Natural killer cell treated with Interleukin-12 subunit alpha and Interleukin-12 subunit beta and Interleukin-15 and Interleukin-18, amount 100 ng/mL, for 72 hours (primary cell): Measurements from ENCODE around the gene TUBB3. TPM values are rescaled to one million over a fixed set of nuclear protein-coding genes. Genes with fewer than 3 reads are reported as not detected.
"Not testable (repeated sequence)": the region's sequence is repeated elsewhere in the genome, so short reads cannot be mapped to it uniquely, and the experiment has no call there.

Source experiments
- ATAC-seq, 2 donors: fragments of 150-1000 bp; cut with Tn5 transposase in 1 of 2; sonication (Bioruptor Pico), chemical (Tn5 transposase) in 1 of 2; 2 replicates each; pipeline ENCODE4 v1.10.0; 2021
- DNase-seq: peaks from one replicate; pipeline ENCODE4 v3.0.0; 2022; ENCODE audit warnings: low spot score
- H3K27ac Mint-ChIP-seq, 2 donors: 1 replicate in 1 of 2; 2 replicates in 1 of 2; pipeline ENCODE4 v1.8.0; 2022; ENCODE audit warnings: mixed read lengths in 2 of 2, mild to moderate bottlenecking in 1 of 2, moderate library complexity in 1 of 2
- H3K27me3 Mint-ChIP-seq, 2 donors: 1 replicate in 1 of 2; 2 replicates in 1 of 2; pipeline ENCODE4 v1.8.0; 2022; ENCODE audit warnings: mixed read lengths in 2 of 2
- H3K36me3 Mint-ChIP-seq: one replicate; pipeline ENCODE4 v1.8.0; 2022; ENCODE audit warnings: mixed read lengths
- H3K4me1 Mint-ChIP-seq, 2 donors: 1 replicate in 1 of 2; 2 replicates in 1 of 2; pipeline ENCODE4 v1.8.0; 2022; ENCODE audit warnings: low read depth in 2 of 2, mixed read lengths in 2 of 2, mild to moderate bottlenecking in 1 of 2
- H3K4me3 Mint-ChIP-seq: one replicate; pipeline ENCODE4 v1.8.0; 2022; ENCODE audit warnings: mixed read lengths
- H3K9me3 Mint-ChIP-seq: 2 replicates; pipeline ENCODE4 v1.8.0; 2022; ENCODE audit warnings: mixed read lengths
- total RNA-seq, 2 donors: library from RNA; stranded (reverse); gene quantifications; one replicate each; pipeline ENCODE4 v1.2.3, GENCODE V29; 2022

TUBB3 gene
- total RNA-seq, 2 donors from 2014 or later: 9.6 to 10.9 TPM

DNA sequence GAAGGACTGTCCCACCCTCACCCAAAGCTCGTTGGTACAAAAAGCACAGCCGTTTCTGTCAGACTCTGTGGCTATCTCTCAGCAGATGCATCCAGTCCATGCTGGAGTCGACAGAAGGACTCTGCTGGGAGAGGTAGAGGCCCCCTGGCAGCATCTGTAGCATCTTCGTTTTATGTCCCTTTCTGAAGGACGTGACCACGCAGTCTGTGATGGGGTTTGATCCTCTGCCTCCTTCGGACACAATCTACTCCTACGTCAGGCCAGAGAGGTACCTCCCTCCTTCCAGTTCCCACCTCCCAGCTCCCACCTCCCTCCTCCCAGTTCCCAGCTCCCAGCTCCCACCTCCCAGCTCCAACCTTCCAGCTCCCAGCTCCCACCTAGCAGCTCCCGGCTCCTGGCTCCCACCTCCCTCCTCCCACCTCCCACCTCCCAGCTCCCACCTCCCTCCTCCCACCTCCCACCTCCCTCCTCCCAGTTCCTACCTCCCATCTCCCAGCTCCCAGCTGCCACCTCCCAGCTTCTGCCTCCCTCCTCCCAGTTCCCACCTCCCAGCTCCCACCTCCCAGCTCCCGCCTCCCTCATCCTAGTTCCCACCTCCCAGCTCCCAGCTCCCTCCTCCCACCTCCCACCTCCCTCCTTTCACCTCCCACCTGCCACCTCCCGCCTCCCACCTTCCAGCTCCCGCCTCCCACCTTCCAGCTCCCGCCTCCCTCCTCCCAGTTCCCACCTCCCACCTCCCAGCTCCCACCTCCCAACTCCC is 15.9 kb upstream of the TUBB3 start:
- Mint-ChIP-seq H3K9me3 (no peaks in the 10 kb centered on the region), H3K4me3 (no peak overlapping the region), H3K4me1 (peaks cover 0 to 5% of the 10 kb centered on the region in 2 donors), H3K27me3 (no peaks in the 10 kb centered on the region), H3K36me3 (no peaks in the 10 kb centered on the region), H3K27ac (no peak overlapping the region)
- ATAC-seq: no peak
- DNase-seq: no peak

GRCh38 chr16:89908236-89908635 is 14.9 kb upstream of the TUBB3 start:
- no peaks in the 10 kb centered on the region for H3K36me3 Mint-ChIP-seq
- ATAC-seq (no peak), DNase-seq (no peak)
- H3K27me3 Mint-ChIP-seq: no peaks in the 10 kb centered on the region
- no peak overlapping the region for H3K27ac Mint-ChIP-seq
- peaks cover 0 to 7% of the 10 kb centered on the region in 2 donors for H3K4me1 Mint-ChIP-seq
- H3K9me3 Mint-ChIP-seq: no peaks in the 10 kb centered on the region
- no peak overlapping the region for H3K4me3 Mint-ChIP-seq

DNA sequence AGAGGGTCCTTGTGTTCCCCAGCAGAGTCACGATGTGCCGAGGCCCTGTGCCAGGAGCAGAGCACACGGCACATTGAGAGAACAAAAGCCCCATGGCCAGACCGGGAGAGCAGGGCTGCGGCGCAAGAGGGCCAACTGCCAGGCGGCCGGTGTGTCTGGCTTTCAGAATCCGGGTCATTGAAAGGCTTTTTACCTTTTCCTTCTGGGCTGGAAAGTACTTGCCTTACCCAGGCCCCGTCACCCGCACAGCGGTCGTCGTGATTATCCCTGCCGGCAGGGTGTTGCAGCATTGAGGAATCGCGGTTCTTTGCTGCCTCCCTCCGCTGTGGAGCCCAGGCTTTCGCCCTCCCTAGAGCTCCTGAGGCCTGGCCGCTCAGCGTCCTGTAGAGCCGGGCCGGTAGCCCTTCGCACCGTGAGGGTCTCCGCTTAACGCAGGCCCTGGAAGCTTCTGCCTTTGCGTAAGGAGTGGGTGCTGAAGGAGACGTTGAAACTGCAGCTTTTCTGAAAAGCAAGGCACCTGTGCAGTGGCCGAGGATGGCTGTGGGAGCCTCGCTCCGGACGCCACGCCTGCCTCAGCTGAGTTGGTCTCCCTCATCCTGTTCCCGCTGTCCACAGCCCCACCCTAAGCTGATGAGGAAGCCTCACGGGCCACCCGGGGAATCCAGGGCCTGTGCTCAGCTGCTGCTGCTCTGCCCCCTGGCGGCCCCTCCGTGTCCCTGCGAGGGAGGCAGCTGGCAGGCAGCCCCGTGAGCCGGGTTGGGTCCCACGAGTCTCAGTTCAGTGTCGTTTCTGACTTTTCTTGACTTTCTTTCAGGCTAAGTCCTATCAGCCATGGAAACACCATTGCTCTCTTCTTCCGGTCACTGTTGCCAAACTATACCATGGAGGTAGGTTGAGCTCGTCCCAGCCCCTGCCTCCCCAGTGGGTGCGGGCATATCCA is 13.1 kb upstream of the TUBB3 start:
- H3K4me1 Mint-ChIP-seq: peaks cover 0 to 14% of the 10 kb centered on the region in 2 donors
- peak; percentile 75 to 86 for ATAC-seq
- no peak overlapping the region for H3K27ac Mint-ChIP-seq
- H3K4me3 Mint-ChIP-seq: no peak overlapping the region
- no peaks in the 10 kb centered on the region for H3K27me3 Mint-ChIP-seq
- no peaks in the 10 kb centered on the region for H3K9me3 Mint-ChIP-seq
- H3K36me3 Mint-ChIP-seq: no peaks in the 10 kb centered on the region
- DNase-seq: peak; percentile 77

GRCh38 chr16:89910717-89911354 is 12.3 kb upstream of the TUBB3 start:
- Mint-ChIP-seq H3K4me1 (peaks cover 0 to 12% of the 10 kb centered on the region in 2 donors), H3K36me3 (no peaks in the 10 kb centered on the region), H3K4me3 (no peak overlapping the region), H3K27me3 (no peaks in the 10 kb centered on the region), H3K27ac (no peak overlapping the region), H3K9me3 (no peaks in the 10 kb centered on the region)
- no peak for ATAC-seq
- peak; percentile 59 for DNase-seq

GRCh38 chr16:89911375-89911774 is 11.8 kb upstream of the TUBB3 start:
- Mint-ChIP-seq H3K9me3 (no peaks in the 10 kb centered on the region), H3K4me1 (peaks cover 0 to 9% of the 10 kb centered on the region in 2 donors), H3K4me3 (no peak overlapping the region), H3K36me3 (no peaks in the 10 kb centered on the region), H3K27me3 (no peaks in the 10 kb centered on the region), H3K27ac (no peak overlapping the region)
- no peak for DNase-seq
- ATAC-seq: no peak

- Mint-ChIP-seq H3K4me3 (no peak overlapping the region), H3K27ac (no peak overlapping the region), H3K36me3 (no peaks in the 10 kb centered on the region)
Observed at GRCh38 chr16:89912143-89912542, 11.0 kb upstream of the TUBB3 start.

DNA sequence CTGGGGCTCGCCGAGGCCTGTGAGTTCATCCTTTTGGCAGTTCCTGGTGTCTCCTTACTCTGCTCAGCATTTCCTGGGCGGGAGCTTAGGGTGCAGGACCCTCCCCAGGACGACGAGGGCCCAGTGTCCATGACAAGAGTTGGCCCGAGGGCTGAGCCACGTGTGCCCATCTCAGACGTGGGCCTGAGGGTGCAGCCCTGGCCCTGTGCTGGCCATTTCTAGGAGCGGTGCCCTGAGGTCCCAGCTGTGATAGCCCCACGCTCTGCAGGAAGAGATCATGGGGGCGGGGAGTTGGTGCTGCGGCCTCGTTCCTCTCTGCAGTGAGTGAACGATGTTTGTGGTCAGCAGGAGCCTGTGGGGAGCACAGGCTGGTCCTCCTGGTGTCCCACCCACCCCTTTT is 10.5 kb upstream of the TUBB3 start:
- Mint-ChIP-seq H3K4me1 (peaks cover 2 to 11% of the 10 kb centered on the region in 2 donors), H3K27ac (no peak overlapping the region), H3K27me3 (no peaks in the 10 kb centered on the region), H3K36me3 (no peaks in the 10 kb centered on the region), H3K4me3 (no peak overlapping the region), H3K9me3 (no peaks in the 10 kb centered on the region)
- DNase-seq (peak; percentile 49), ATAC-seq (no peak)

More at GRCh38 chr16:89912143-89912542, 11.0 kb upstream of the TUBB3 start:
- DNase-seq (no peak), ATAC-seq (no peak)
- no peaks in the 10 kb centered on the region for H3K27me3 Mint-ChIP-seq
- peaks cover 0 to 9% of the 10 kb centered on the region in 2 donors for H3K4me1 Mint-ChIP-seq
- H3K9me3 Mint-ChIP-seq: no peaks in the 10 kb centered on the region

DNA sequence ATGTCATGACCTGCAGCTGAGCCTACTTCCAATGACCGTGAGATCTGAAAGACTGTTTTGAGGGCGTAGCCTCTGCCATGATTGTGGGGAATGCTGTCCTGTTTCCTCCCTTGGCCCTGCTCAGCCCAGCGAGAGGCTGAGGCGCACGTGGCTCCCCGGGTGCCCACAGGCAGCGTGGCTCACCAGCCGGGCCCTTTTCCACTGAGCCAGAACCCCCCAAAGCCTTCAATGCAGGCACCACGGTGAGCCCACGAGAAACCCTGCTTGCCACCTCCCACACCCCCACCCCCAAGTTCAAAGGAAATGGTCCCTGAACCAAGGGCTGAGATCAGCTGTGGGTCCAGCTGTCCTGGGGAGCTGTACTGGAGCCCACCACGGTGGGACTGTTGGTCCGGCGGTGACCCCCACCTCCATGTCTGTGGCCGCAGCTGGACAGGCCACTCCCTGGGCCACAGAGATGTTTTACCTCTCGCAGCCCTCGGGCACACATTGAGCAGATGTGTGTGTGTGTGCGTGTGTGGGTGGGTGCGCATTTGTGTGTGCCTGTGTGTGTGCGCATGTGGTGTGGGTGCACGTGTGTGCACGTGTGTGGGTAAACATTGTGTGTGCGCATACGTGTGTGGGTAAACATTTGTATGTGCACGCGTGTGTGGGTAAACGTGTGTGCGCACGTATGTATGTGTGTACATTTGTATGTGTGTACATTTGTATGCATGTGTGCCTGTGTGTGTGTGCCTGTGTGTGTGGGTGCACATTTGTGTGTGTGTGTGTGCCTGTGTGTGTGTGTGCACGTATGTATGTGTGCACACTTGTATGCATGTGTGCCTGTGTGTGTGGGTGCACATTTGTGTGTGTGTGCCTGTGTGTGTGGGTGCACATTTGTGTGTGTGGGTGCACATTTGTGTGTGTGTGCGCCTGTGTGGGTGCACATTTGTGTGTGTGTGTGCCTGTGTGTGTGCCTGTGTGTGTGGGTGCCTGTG is 9.4 kb upstream of the TUBB3 start:
- DNase-seq: peak; percentile 56
- peaks cover 0 to 2% of the 10 kb centered on the region in 2 donors for H3K27me3 Mint-ChIP-seq
- no peak for ATAC-seq
- H3K27ac Mint-ChIP-seq: no peak overlapping the region
- H3K4me3 Mint-ChIP-seq: no peak overlapping the region
- peaks cover 9 to 17% of the 10 kb centered on the region in 2 donors for H3K4me1 Mint-ChIP-seq
- H3K36me3 Mint-ChIP-seq: no peaks in the 10 kb centered on the region
- H3K9me3 Mint-ChIP-seq: no peaks in the 10 kb centered on the region

DNA sequence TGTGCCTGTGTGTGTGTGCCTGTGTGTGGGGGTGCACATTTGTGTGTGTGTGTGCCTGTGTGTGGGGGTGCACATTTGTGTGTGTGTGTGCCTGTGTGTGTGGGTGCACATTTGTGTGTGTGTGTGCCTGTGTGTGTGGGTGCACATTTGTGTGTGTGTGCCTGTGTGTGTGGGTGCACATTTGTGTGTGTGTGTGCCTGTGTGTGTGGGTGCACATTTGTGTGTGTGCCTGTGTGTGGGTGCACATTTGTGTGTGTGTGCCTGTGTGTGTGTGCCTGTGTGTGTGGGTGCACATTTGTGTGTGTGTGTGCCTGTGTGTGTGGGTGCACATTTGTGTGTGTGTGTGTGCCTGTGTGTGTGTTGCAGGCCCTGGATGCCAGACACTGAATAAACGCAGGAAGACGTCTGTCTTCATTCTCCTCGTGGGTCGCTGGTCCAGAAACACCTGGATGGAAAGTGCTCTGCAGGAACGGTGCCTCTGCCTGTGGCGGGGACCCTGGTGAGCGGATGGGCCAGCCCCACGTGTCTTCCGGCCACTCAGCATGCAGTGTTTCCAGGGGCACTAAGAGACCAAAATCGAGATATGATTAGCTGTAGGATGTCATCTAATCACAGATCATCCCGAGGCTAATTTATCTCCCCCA is 8.4 kb upstream of the TUBB3 start:
- not testable (repeated sequence) for DNase-seq, H3K27ac Mint-ChIP-seq, H3K36me3 Mint-ChIP-seq, H3K27me3 Mint-ChIP-seq, H3K4me3 Mint-ChIP-seq, ATAC-seq, H3K9me3 Mint-ChIP-seq
- H3K4me1 Mint-ChIP-seq: peaks cover 12 to 24% of the 10 kb centered on the region in 2 donors

DNA sequence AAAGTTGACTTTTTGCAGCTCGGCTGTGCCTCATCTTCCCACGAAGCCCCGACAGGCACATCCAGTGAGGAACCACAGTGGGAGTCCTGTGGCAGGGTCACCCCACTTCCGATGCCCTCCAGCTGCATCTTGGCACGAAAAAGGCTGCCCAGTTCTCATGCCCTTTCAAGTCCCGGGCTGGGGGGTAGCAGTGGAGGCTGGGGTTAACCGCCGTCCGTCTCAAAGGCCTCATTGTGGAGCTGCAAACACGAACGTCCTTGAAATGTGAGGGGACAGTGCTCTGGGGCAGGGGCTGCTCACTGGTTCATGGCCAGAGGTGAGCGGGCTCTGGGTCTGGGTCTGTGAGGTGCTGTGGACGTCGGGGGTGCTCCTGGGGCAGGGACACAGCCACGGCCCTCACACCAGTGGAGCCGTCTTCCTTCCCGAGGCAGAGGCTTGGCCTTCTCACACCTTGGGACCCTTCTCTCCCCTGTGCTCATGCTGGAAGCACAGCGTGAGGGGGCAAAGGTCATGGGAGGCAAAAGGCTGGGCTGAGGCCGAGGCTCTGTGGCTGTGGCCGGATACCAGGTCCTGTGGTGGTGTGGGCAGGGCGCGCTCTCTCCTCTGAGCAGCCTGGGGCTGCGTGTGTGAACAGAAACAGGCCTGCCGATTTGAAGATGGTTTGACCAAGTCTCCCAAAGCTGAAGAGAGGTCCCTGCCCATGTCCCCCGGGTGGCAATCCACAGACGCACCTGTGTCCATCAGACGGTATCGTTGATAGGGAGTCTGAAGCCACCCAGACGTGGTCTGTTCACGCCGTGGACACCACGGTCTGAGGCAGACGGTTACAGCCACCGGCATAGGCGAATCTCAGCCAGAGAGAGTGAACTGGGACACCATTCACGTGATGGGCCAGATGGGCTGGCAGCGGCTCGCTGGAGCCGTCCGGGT is 7.6 kb upstream of the TUBB3 start:
- no peaks in the 10 kb centered on the region for H3K36me3 Mint-ChIP-seq
- no peaks in the 10 kb centered on the region for H3K9me3 Mint-ChIP-seq
- ATAC-seq: no peak
- H3K4me1 Mint-ChIP-seq: peaks cover 17 to 29% of the 10 kb centered on the region in 2 donors
- no peak overlapping the region for H3K4me3 Mint-ChIP-seq
- DNase-seq: no peak
- H3K27me3 Mint-ChIP-seq: peaks cover 10 to 11% of the 10 kb centered on the region in 2 donors
- no peak overlapping the region for H3K27ac Mint-ChIP-seq

DNA sequence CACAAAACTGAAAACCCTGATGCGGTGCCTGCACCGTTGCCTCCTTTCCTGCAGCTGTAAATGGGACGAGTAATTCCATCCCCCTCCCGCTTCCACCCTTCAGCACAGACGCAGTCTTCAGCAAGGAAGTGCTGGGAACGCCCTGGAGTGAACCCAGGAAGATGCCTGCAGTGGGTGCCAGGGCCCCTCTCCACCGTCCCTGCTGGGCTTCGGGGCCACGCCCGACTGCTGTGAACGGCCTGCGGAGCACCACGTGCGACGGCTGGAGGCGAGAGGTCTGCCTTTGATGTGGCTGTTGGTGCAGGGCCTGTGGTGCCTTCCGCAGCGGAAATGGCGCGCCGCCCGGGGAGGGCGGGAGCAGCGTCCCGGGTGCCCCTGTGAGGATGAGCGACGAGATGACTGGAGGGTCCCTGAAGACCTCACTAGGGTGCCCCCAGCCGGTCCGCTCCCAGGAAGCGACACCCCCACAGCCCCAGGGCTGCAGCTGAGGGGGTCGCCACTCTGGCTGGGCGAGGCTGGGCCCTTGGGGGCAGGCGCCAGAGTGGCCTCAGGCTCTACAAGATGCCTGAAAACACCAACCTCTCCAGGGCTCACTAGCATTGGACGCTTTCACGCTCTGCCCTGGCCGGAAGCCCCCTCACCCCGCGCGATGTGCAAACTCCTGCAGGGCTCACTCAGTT is 5.2 kb upstream of the TUBB3 start:
- Mint-ChIP-seq H3K4me1 (peaks cover 24 to 33% of the 10 kb centered on the region in 2 donors), H3K36me3 (no peaks in the 10 kb centered on the region), H3K27me3 (peaks cover 10 to 13% of the 10 kb centered on the region in 2 donors), H3K27ac (no peak overlapping the region), H3K4me3 (peak overlapping the region; percentile 65), H3K9me3 (no peaks in the 10 kb centered on the region)
- ATAC-seq: peak; percentile 81 to 84
- peak; percentile 85 for DNase-seq
